ENCODE measurements around the gene PTPN7. TPM values are rescaled to one million over a fixed set of nuclear protein-coding genes. Genes with fewer than 3 reads are reported as not detected.
"Not testable (repeated sequence)": the region's sequence is repeated elsewhere in the genome, so short reads cannot be mapped to it uniquely, and the experiment has no call there.

The PTPN7 gene
- total RNA-seq, 8 experiments from 2014 or later, result 0.27 to 2.4 (median 0.64) TPM

DNA sequence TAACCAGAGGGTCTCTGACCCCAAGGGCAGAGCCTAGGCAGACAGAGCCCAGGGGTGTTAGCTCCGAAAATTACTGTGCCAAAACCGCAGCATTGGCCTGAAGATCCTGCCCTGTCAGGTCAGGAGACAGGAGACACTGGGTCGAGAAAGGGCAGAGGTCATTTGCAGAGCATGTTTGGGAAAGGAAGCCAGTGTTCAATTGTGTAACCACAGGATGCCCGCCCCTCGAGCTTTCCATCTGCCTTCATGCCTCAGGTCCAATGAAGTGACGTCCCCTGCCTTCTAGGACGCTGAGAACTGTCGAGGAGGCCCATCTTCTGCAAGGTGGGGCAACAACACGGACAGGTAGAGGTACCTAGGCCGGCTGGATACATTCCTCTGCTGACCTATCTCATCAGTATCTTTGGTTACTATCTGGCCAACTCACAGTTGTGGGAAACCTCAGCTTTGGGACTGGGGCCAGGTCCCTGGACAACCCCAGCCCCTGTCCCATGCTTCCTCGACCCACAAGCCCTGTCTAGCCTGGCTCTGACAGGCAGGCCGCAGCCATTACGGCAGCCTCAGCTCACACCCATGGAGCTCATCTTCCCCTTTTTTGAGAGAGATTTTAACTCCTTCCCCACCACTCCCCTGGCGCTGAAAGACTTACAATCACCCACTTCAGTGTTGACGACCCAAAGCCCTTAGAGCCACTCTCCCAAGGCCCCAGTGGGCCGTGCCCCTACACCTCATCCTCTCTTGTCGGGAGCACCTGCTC lies 17.2 kb downstream of the PTPN7 start:
- WGBS, 10 experiments, result 19 to 54% (median 32%) methylated on average over 3 to 15 of the region's 17 CpGs; no CpG with 5 or more reads in 4 of the 10 experiments
- Histone ChIP-seq H3K4me3 (peak overlapping the region; percentile 58 to 97 (median 71)), H3K4me1 (replicated peaks in 1 of 2) (peaks cover 9 to 12% of the 10 kb centered on the region in 2 donors), H3K27ac (no peak overlapping the region)
- in situ Hi-C loops (cut with MboI; ENCODE audit: low pct_unique_long_range_greater_than_20kb in 2 of 9, low sequenced_read_pairs in 9 of 9, unreplicated experiment in 9 of 9), result loop anchor here in 5 of 9 experiments (25.0 kb wide), 2 partner anchors 256 to 606 kb away; partner anchors contain the start of genes SHISA4 (in 4 of the 5) and NAV1 (in 1 of the 5)
- ATAC-seq (replicated peaks in 6 of 8), result peak; percentile 15 to 39 (median 25)

DNA sequence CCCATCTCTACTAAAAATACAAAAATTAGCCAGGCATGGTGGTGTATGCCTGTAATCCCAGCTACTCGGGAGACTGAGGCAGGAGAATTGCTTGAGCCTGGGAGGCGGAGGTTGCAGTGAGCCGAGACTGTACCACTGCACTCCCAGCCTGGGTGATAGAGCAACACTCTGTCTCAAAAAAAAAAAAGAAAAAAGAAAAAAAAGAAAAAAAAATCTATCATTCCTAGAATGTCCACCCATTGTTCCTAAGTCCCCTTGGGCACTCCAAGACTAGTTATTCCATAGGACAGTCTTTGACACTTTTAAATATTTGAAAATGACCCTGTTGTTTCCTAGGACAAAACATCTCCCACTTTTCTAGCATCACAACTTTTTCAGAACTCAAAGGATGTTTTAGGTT lies 18.9 kb downstream of the PTPN7 start:
- WGBS, 10 experiments, result 90 to 100% (median 94%) methylated on average over 2 to 3 of the region's 3 CpGs; no CpG with 5 or more reads in 5 of the 10 experiments
- H3K27ac ChIP-seq; ATAC-seq (replicated peaks in 6 of 8); H3K4me3 ChIP-seq: not testable (repeated sequence)
- peaks cover 9 to 12% of the 10 kb centered on the region in 2 donors for H3K4me1 ChIP-seq (replicated peaks in 1 of 2)
- in situ Hi-C loops (cut with MboI; ENCODE audit: low pct_unique_long_range_greater_than_20kb in 2 of 9, low sequenced_read_pairs in 9 of 9, unreplicated experiment in 9 of 9), result loop anchor here in 5 of 9 experiments (25.0 kb wide), 2 partner anchors 254 to 604 kb away; partner anchors contain the start of genes SHISA4 (in 4 of the 5) and NAV1 (in 1 of the 5)

DNA sequence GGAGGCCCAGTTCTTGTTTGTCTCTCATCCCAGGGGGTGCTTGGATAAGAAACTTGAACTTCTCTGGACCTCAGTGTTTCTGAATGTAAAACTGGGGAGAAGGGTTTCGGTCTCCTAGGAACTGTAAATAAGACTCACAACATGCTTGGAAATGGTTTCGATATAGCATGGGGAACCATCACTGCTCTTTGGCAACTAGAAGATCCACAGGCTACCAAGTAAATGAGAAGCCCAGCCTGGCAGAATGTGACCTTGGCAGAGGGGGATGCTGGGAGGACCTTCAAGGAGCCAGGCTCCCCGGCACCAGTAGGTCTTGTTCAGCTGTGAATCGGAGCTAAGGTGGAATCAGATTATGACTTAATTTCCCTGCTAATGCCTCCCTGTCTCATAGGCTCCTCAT lies 19.6 kb downstream of the PTPN7 start:
- no peak overlapping the region for H3K4me3 ChIP-seq
- in situ Hi-C loops (cut with MboI; ENCODE audit: low pct_unique_long_range_greater_than_20kb in 2 of 9, low sequenced_read_pairs in 9 of 9, unreplicated experiment in 9 of 9), result loop anchor here in 5 of 9 experiments (25.0 kb wide), 2 partner anchors 254 to 604 kb away; partner anchors contain the start of genes SHISA4 (in 4 of the 5) and NAV1 (in 1 of the 5)
- WGBS, 10 experiments, result 58 to 100% (median 97%) methylated on average over 1 to 4 of the region's 4 CpGs; no CpG with 5 or more reads in 3 of the 10 experiments
- ATAC-seq (replicated peaks in 6 of 8), result no peak
- H3K4me1 ChIP-seq (replicated peaks in 1 of 2), result peaks cover 9 to 12% of the 10 kb centered on the region in 2 donors
- H3K27ac ChIP-seq, result no peak overlapping the region

DNA sequence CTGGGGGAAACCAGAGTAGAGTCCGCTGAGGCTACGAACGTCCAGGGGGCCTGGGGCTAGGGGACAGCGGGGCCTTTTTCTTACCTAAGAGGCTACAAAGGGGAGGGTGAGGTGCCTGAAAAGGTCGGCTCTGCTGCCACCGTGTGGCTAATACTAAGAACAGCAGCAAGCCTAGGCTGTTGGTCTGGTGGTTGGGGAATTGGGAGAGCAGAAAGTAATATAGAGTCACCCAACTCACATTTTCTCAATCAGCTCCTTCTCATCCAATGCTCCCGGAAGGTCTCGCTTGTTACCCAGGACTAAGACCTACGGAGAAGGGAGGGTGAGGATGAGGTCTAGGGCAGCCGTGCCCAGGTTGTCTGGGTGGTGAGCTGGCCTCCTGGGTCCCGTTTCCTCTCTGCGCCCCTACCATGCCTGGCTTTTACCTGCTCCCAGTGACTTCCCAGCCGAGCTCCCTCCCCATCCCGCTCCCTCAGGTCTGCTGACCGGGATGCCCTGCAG lies 25.1 kb downstream of the PTPN7 start:
- 20 to 80% (median 34%) methylated on average over 1 to 14 of the region's 15 CpGs; no CpG with 5 or more reads in 5 of the 10 experiments for WGBS, 10 experiments
- H3K4me3 ChIP-seq, result no peak overlapping the region
- no peak overlapping the region for H3K27ac ChIP-seq
- peaks cover 11 to 29% of the 10 kb centered on the region in 2 donors for H3K4me1 ChIP-seq (replicated peaks in 1 of 2)
- peak; percentile 31 to 93 (median 67) for ATAC-seq (replicated peaks in 6 of 8)
- in situ Hi-C loops (cut with MboI; ENCODE audit: low pct_unique_long_range_greater_than_20kb in 2 of 9, low sequenced_read_pairs in 9 of 9, unreplicated experiment in 9 of 9), result loop anchor here in 5 of 9 experiments (10.0 to 25.0 kb wide), 3 partner anchors 130 to 598 kb away; partner anchors contain the start of genes SHISA4 (in 4 of the 5) and NAV1 (in 1 of the 5)

DNA sequence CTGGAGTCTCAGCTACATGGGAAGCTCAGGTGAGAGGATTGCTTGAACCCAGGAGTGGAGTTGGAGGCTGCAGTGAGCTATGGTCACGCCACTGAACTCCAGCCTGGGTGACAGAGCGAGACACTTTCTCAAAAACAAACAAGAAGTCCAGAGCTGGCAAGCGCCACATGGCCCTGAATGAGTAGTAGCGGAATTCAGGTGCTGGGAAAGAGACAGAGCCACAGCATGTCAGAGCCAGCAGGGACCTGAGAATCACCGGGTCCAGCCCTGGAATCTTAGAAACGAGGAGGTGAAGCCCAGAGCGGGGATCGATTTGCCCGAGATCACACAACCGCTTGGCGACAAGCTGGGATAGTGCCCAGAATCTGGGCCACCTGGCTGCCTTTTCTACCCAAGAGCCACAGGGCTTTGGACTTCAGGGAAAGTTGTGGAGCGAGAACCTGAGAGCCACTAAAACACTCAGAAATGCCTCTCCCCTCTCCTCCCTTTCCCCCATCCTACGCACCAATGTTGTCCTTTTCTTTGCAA lies 25.7 kb downstream of the PTPN7 start:
- Histone ChIP-seq H3K4me1 (replicated peaks in 1 of 2) (peaks cover 16 to 35% of the 10 kb centered on the region in 2 donors), H3K27ac (no peak overlapping the region), H3K4me3 (no peak overlapping the region)
- ATAC-seq (replicated peaks in 6 of 8), result peak in 1 of 8 experiments; percentile 12
- 0 to 100% (median 91%) methylated on average over 1 to 11 of the region's 13 CpGs; no CpG with 5 or more reads in 2 of the 10 experiments for WGBS, 10 experiments
- in situ Hi-C loops (cut with MboI; ENCODE audit: low pct_unique_long_range_greater_than_20kb in 2 of 9, low sequenced_read_pairs in 9 of 9, unreplicated experiment in 9 of 9), result loop anchor here in 5 of 9 experiments (10.0 to 25.0 kb wide), 3 partner anchors 130 to 597 kb away; partner anchors contain the start of genes SHISA4 (in 4 of the 5) and NAV1 (in 1 of the 5)

DNA sequence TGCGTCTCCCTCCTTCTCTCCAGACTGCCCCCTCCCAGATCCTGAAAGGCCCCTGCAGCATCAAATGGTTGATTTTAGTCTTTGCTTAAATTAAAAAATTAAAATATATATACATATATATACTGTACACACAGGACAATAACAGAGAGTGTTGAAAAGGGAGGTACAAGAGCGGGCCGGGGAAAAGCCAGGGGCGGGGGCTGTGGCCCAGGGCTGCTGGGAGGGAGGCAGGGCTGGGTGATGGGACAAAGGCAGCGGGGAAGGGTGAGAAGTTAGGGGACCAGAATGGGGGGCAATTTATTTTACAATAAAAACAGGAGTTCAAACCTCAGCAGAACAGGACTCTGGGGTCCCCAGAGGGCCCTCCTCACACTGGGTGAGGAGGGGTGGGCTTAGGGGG lies 26.4 kb downstream of the PTPN7 start:
- no peak for ATAC-seq (replicated peaks in 6 of 8)
- in situ Hi-C loops (cut with MboI; ENCODE audit: low pct_unique_long_range_greater_than_20kb in 2 of 9, low sequenced_read_pairs in 9 of 9, unreplicated experiment in 9 of 9), result loop anchor here in 5 of 9 experiments (10.0 to 25.0 kb wide), 3 partner anchors 129 to 597 kb away; partner anchors contain the start of genes SHISA4 (in 4 of the 5) and NAV1 (in 1 of the 5)
- WGBS, 10 experiments, result 100% methylated on average over 1 of the region's 5 CpGs; no CpG with 5 or more reads in 9 of the 10 experiments
- no peak overlapping the region for H3K4me3 ChIP-seq
- H3K27ac ChIP-seq, result no peak overlapping the region
- H3K4me1 ChIP-seq (replicated peaks in 1 of 2), result peaks cover 20 to 40% of the 10 kb centered on the region in 2 donors

DNA sequence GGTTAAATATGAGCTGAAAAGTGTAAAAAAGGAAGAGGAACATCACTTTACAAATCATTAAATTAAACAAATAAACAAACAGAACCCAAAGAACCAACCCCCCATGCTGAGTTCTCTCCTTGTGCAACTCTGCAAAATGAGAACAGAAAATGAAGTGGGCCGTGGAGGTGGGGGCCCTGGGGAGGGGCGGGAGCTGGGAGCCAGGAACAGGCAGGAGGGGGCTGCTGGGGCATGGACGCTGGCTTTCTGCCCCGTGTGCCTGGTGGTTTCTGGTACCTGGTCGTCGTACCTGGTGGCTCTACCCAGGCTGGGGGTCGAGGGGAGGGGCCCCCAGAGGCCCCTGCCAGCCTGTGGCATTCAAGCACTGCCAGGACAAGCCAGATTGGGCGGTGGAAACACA lies 26.9 kb downstream of the PTPN7 start:
- H3K4me3 ChIP-seq, result no peak overlapping the region
- in situ Hi-C loops (cut with MboI; ENCODE audit: low pct_unique_long_range_greater_than_20kb in 2 of 9, low sequenced_read_pairs in 9 of 9, unreplicated experiment in 9 of 9), result loop anchor here in 5 of 9 experiments (10.0 to 25.0 kb wide), 3 partner anchors 129 to 596 kb away; partner anchors contain the start of genes SHISA4 (in 4 of the 5) and NAV1 (in 1 of the 5)
- H3K4me1 ChIP-seq (replicated peaks in 1 of 2), result peaks cover 20 to 40% of the 10 kb centered on the region in 2 donors
- no peak for ATAC-seq (replicated peaks in 6 of 8)
- H3K27ac ChIP-seq, result no peak overlapping the region
- WGBS, 10 experiments, result 47 to 90% methylated on average over 2 to 3 of the region's 8 CpGs; no CpG with 5 or more reads in 8 of the 10 experiments

DNA sequence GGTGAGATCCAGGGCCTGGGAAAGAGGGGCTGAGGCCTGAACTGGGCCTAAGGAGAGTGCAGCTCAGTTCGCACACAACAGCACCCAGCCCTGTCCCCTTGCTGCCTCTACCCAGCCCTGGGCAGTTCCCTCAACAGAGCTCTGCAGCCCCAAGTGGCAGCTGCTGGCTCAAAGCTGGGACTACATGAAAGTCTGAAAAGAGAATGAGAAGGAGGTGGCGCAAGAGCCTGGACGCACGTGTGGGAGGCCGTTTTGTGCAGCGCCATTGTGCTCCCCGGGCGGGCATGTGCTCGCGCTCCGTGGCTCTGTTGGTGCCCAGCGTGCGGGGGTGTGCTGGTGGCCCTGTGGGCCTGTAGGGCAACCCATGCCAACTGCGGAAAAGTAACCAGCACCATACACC lies 27.4 kb downstream of the PTPN7 start:
- peak in 6 of 8 experiments; percentile 13 to 20 (median 19) for ATAC-seq (replicated peaks in 6 of 8)
- in situ Hi-C loops (cut with MboI; ENCODE audit: low pct_unique_long_range_greater_than_20kb in 2 of 9, low sequenced_read_pairs in 9 of 9, unreplicated experiment in 9 of 9), result loop anchor here in 5 of 9 experiments (10.0 to 25.0 kb wide), 3 partner anchors 128 to 596 kb away; partner anchors contain the start of genes SHISA4 (in 4 of the 5) and NAV1 (in 1 of the 5)
- Histone ChIP-seq H3K4me3 (no peak overlapping the region), H3K27ac (peak overlapping the region in 1 of 2 donors; percentile 55), H3K4me1 (replicated peaks in 1 of 2) (peaks cover 20 to 40% of the 10 kb centered on the region in 2 donors)
- 83 to 100% (median 91%) methylated on average over 1 to 9 of the region's 14 CpGs; no CpG with 5 or more reads in 4 of the 10 experiments for WGBS, 10 experiments

DNA sequence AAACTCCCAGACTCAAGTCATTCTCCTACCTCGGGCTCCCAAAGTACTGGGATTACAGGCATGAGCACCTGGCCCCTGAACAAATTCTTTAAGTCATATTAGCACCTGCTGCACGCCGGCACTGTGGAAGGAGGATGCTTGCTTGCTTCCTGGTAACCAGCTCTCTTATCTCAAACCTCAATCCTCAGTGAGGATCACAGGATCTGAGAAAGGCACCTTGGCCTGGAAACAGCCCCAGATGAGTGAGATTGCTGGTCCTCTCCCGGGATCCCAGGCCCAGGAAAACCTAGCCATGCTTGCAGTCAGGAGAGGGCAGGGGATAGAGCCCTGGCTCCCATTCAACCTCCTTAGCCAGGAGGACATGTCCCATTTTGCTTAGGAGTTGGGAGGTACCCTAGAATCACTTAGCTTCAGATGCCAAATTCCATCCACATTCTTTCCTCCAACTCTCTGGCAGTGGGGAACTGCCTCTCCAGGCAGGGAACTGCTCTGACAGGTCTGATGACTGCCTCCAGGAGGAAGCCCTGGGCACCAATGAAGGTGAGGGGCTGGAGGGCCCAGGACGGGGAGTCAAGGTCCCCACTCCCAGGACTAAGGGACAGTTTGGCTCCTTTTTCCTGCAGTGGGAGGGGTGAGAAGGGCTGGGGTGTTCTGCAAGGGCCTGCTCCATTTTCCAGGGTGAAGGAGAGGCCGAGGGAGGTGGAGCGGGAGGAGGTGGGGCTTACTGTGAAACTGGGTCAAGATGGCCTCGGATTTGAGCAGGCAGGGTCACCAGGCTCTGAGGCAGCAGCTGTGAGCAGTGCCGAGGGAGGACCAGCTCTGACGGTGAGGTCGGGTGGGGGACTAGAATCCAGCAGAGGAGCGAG lies 28.2 kb downstream of the PTPN7 start:
- WGBS, 10 experiments, result 50 to 100% (median 81%) methylated on average over 1 to 7 of the region's 12 CpGs; no CpG with 5 or more reads in 3 of the 10 experiments
- in situ Hi-C loops (cut with MboI; ENCODE audit: low pct_unique_long_range_greater_than_20kb in 2 of 9, low sequenced_read_pairs in 9 of 9, unreplicated experiment in 9 of 9), result loop anchor here in 5 of 9 experiments (10.0 to 25.0 kb wide), 3 partner anchors 127 to 595 kb away; partner anchors contain the start of genes SHISA4 (in 4 of the 5) and NAV1 (in 1 of the 5)

DNA sequence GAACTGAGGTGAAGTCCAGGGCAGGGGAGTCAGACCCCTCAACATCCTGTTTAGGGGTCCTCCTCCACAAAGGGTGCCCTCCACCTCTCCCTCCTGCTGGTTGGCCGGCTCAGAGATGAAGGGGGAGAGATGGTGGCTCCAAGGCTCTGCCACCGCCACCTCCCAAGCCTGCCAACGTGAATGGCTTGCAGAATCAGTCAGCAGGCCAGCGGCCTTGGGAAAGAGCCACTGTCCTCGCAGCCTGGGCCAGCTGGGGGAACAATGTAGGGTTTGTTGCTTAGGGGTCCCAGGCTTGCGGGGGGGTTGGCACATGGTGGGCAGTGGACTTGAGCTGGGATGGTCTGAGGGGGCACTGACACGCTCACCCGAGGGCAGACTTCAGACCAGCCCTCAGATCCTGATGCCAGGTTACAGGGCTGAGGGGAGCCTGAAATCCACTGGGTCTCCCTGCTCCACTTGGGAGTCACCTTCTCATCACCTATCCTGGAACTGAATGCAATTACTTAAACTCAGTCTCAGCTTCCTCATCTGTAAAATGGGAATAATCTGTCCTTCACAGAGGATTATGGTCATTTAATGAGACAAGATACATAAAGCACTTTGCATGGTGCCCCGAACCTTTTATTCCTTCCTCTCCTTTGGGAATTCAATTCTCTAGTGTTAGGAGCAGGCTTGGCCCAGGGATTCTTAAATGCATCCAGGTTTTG lies 29.4 kb downstream of the PTPN7 start:
- 0 to 100% (median 86%) methylated on average over 1 to 6 of the region's 9 CpGs; no CpG with 5 or more reads in 2 of the 10 experiments for WGBS, 10 experiments

More for the DNA sequence above, 28.2 kb downstream of the PTPN7 start:
- Histone ChIP-seq H3K27ac (peak overlapping the region in 1 of 2 donors; percentile 55), H3K4me1 (replicated peaks in 1 of 2) (peaks cover 20 to 40% of the 10 kb centered on the region in 2 donors), H3K4me3 (no peak overlapping the region)
- ATAC-seq (replicated peaks in 6 of 8), result peak in 6 of 8 experiments; percentile 15 to 76 (median 52)

More for the DNA sequence above, 29.4 kb downstream of the PTPN7 start:
- peak in 3 of 8 experiments; percentile 17 to 37 (median 17) for ATAC-seq (replicated peaks in 6 of 8)
- in situ Hi-C loops (cut with MboI; ENCODE audit: low pct_unique_long_range_greater_than_20kb in 2 of 9, low sequenced_read_pairs in 9 of 9, unreplicated experiment in 9 of 9), result loop anchor here in 5 of 9 experiments (10.0 to 25.0 kb wide), 3 partner anchors 126 to 594 kb away; partner anchors contain the start of genes SHISA4 (in 4 of the 5) and NAV1 (in 1 of the 5)
- peaks cover 20 to 40% of the 10 kb centered on the region in 2 donors for H3K4me1 ChIP-seq (replicated peaks in 1 of 2)
- peak overlapping the region in 1 of 2 donors; percentile 9 for H3K27ac ChIP-seq
- no peak overlapping the region for H3K4me3 ChIP-seq
